Liver (tissue), 3 donors: ENCODE measurements around the gene PABPC4L.

Source experiments
- EGR1 ChIP-seq, 2 donors: IDR thresholded peaks; 2 replicates each; pipeline ENCODE4 v1.6.1; 2016 to 2018; ENCODE audit warnings: antibody characterized with exemption in 2 of 2, low read depth in 2 of 2
- HNF4G ChIP-seq: IDR thresholded peaks from 2 replicates; pipeline ENCODE4 v1.6.1; 2016; ENCODE audit warnings: antibody characterized with exemption
- NR2F2 ChIP-seq: IDR thresholded peaks from 2 replicates; pipeline ENCODE4 v1.6.1; 2016; ENCODE audit warnings: antibody characterized with exemption
- TAF1 ChIP-seq: conservative IDR thresholded peaks from 2 replicates; pipeline ENCODE4 v1.6.1; 2016; ENCODE audit warnings: antibody characterized with exemption, mild to moderate bottlenecking
- TF ChIP-seq, protein P1 (sequence below): fragments of 150-350 bp; IDR thresholded peaks from 2 replicates; pipeline ENCODE4 v1.5.1; 2017; ENCODE audit warnings: improper control_type of control experiment, low read depth, low read length; ENCODE audit not compliant: missing input control
- TF ChIP-seq, protein P2 (sequence below): IDR thresholded peaks from 2 replicates; pipeline ENCODE4 v1.6.1; 2016; ENCODE audit warnings: antibody characterized with exemption, mild to moderate bottlenecking
- TF ChIP-seq, protein P3 (sequence below): IDR thresholded peaks from 2 replicates; pipeline ENCODE4 v1.6.1; 2016; ENCODE audit warnings: antibody characterized with exemption
- TF ChIP-seq, protein P4 (sequence below): IDR thresholded peaks from 2 replicates; pipeline ENCODE4 v1.6.1; 2016; ENCODE audit warnings: antibody characterized with exemption
- donor health status: healthy.
- donor health status: healthy.

DNA sequence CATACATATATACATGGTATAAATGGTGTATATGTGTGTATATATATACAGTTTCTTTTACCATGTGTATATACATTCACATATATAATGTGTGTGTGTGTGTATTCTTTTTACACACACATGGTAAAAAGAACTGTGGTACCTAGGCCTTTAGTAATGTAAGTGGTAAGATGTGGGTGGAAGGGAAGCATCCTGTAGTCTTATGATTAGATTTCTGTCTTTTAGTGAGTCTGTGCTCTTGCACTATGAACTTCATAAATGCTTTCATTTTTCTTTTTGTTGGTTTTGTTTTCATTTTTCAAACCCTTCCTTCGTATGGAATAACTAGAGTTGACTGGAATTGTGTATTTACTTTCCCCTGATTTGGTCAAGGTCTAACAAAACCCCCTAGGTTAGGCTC is 12.1 kb downstream of the PABPC4L start:
- TF ChIP-seq, protein P1, sequence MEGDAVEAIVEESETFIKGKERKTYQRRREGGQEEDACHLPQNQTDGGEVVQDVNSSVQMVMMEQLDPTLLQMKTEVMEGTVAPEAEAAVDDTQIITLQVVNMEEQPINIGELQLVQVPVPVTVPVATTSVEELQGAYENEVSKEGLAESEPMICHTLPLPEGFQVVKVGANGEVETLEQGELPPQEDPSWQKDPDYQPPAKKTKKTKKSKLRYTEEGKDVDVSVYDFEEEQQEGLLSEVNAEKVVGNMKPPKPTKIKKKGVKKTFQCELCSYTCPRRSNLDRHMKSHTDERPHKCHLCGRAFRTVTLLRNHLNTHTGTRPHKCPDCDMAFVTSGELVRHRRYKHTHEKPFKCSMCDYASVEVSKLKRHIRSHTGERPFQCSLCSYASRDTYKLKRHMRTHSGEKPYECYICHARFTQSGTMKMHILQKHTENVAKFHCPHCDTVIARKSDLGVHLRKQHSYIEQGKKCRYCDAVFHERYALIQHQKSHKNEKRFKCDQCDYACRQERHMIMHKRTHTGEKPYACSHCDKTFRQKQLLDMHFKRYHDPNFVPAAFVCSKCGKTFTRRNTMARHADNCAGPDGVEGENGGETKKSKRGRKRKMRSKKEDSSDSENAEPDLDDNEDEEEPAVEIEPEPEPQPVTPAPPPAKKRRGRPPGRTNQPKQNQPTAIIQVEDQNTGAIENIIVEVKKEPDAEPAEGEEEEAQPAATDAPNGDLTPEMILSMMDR = no peak
- no peak for TF ChIP-seq TAF1
- no peak for TF ChIP-seq NR2F2
- no peak for TF ChIP-seq HNF4G
- TF ChIP-seq, protein P2, sequence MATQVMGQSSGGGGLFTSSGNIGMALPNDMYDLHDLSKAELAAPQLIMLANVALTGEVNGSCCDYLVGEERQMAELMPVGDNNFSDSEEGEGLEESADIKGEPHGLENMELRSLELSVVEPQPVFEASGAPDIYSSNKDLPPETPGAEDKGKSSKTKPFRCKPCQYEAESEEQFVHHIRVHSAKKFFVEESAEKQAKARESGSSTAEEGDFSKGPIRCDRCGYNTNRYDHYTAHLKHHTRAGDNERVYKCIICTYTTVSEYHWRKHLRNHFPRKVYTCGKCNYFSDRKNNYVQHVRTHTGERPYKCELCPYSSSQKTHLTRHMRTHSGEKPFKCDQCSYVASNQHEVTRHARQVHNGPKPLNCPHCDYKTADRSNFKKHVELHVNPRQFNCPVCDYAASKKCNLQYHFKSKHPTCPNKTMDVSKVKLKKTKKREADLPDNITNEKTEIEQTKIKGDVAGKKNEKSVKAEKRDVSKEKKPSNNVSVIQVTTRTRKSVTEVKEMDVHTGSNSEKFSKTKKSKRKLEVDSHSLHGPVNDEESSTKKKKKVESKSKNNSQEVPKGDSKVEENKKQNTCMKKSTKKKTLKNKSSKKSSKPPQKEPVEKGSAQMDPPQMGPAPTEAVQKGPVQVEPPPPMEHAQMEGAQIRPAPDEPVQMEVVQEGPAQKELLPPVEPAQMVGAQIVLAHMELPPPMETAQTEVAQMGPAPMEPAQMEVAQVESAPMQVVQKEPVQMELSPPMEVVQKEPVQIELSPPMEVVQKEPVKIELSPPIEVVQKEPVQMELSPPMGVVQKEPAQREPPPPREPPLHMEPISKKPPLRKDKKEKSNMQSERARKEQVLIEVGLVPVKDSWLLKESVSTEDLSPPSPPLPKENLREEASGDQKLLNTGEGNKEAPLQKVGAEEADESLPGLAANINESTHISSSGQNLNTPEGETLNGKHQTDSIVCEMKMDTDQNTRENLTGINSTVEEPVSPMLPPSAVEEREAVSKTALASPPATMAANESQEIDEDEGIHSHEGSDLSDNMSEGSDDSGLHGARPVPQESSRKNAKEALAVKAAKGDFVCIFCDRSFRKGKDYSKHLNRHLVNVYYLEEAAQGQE = no peak
- TF ChIP-seq, protein P3, sequence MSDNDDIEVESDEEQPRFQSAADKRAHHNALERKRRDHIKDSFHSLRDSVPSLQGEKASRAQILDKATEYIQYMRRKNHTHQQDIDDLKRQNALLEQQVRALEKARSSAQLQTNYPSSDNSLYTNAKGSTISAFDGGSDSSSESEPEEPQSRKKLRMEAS = no peak
- no peak for TF ChIP-seq EGR1 (IDR thresholded peaks at IDR 0.05; ENCODE audit: low read depth in 2 of 2)
- TF ChIP-seq, protein P4, sequence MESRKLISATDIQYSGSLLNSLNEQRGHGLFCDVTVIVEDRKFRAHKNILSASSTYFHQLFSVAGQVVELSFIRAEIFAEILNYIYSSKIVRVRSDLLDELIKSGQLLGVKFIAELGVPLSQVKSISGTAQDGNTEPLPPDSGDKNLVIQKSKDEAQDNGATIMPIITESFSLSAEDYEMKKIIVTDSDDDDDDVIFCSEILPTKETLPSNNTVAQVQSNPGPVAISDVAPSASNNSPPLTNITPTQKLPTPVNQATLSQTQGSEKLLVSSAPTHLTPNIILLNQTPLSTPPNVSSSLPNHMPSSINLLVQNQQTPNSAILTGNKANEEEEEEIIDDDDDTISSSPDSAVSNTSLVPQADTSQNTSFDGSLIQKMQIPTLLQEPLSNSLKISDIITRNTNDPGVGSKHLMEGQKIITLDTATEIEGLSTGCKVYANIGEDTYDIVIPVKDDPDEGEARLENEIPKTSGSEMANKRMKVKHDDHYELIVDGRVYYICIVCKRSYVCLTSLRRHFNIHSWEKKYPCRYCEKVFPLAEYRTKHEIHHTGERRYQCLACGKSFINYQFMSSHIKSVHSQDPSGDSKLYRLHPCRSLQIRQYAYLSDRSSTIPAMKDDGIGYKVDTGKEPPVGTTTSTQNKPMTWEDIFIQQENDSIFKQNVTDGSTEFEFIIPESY = no peak
